KMS-11 (cell line): ENCODE measurements around the gene BFSP1.

Source experiments
- H2AFZ ChIP-seq: fragments of 200-600 bp; sonication (generic); 2 replicates; pipeline ENCODE4 v1.6.1; 2016; ENCODE audit warnings: antibody characterized with exemption, mixed run types, low read depth
- H3K27ac ChIP-seq: fragments of 200-600 bp; sonication (generic); 2 replicates; pipeline ENCODE4 v1.6.1; 2016; ENCODE audit warnings: mild to moderate bottlenecking, mixed run types
- H3K27me3 ChIP-seq: fragments of 200-600 bp; sonication (generic); 2 replicates; pipeline ENCODE4 v1.6.1; 2017; ENCODE audit warnings: mild to moderate bottlenecking, low read depth, mixed run types, moderate library complexity; ENCODE audit not compliant: insufficient read depth
- H3K36me3 ChIP-seq: fragments of 200-600 bp; sonication (generic); 2 replicates; pipeline ENCODE4 v1.6.1; 2017; ENCODE audit warnings: mild to moderate bottlenecking, mixed run types; ENCODE audit not compliant: insufficient read depth
- H3K4me1 ChIP-seq: fragments of 200-600 bp; sonication (generic); 2 replicates; pipeline ENCODE4 v1.6.1; 2016; ENCODE audit warnings: mild to moderate bottlenecking, low read depth, mixed run types; ENCODE audit not compliant: poor library complexity, severe bottlenecking
- H3K4me2 ChIP-seq: fragments of 200-600 bp; sonication (generic); 2 replicates; pipeline ENCODE4 v1.7.0; 2016; ENCODE audit warnings: mild to moderate bottlenecking, mixed run types
- H3K4me3 ChIP-seq: fragments of 200-600 bp; sonication (generic); IDR thresholded peaks from 2 replicates; pipeline ENCODE4 v1.6.1; 2017; ENCODE audit warnings: low read depth, low read length, mixed read lengths; ENCODE audit not compliant: insufficient read depth
- H3K79me2 ChIP-seq: fragments of 200-600 bp; sonication (generic); 2 replicates; pipeline ENCODE4 v1.6.1; 2016; ENCODE audit warnings: low read depth, mixed run types; ENCODE audit not compliant: insufficient read depth
- H3K9ac ChIP-seq: fragments of 200-600 bp; sonication (generic); 2 replicates; pipeline ENCODE4 v1.6.1; 2016; ENCODE audit warnings: mild to moderate bottlenecking, mixed run types
- H4K20me1 ChIP-seq: fragments of 200-600 bp; sonication (generic); 2 replicates; pipeline ENCODE4 v1.6.1; 2016; ENCODE audit warnings: mild to moderate bottlenecking, mixed run types; ENCODE audit not compliant: insufficient read depth
- CTCF ChIP-seq: fragments of 200-600 bp; sonication (generic); conservative IDR thresholded peaks from 2 replicates; pipeline ENCODE4 v1.6.1; 2017; ENCODE audit warnings: low read depth, mild to moderate bottlenecking, antibody characterized with exemption, low read length, moderate library complexity, mixed read lengths

BFSP1 gene

GRCh38 chr20:17538517-17539170, 7.5 kb upstream of the BFSP1 start:
- Histone ChIP-seq H3K4me1 (peaks cover 39% of the 10 kb centered on the region), H3K79me2 (no peaks in the 10 kb centered on the region), H3K4me2 (peak overlapping the region; percentile 62), H4K20me1 (no peaks in the 10 kb centered on the region), H3K4me3 (no peak overlapping the region), H3K36me3 (no peaks in the 10 kb centered on the region), H3K27ac (peak overlapping the region; percentile 13; the same call in 1 of the 2 replicates), H3K27me3 (no peaks in the 10 kb centered on the region), H3K9ac (no peak overlapping the region), H2AFZ (no peak overlapping the region)
- TF ChIP-seq CTCF: no peak

GRCh38 chr20:17537959-17538358, 6.8 kb upstream of the BFSP1 start:
- H2AFZ ChIP-seq: no peak overlapping the region

GRCh38 chr20:17536944-17537444, 5.8 kb upstream of the BFSP1 start:
- H3K79me2 ChIP-seq: no peaks in the 10 kb centered on the region
- peak overlapping the region; percentile 62; the same call in 1 of the 2 replicates for H3K4me2 ChIP-seq
- TF ChIP-seq CTCF: peak; percentile 74
- no peaks in the 10 kb centered on the region for H3K27me3 ChIP-seq
- H4K20me1 ChIP-seq: no peaks in the 10 kb centered on the region
- no peak overlapping the region; the same call in 1 of the 2 replicates for H3K9ac ChIP-seq
- H3K4me1 ChIP-seq: peaks cover 44% of the 10 kb centered on the region
- no peaks in the 10 kb centered on the region for H3K36me3 ChIP-seq
- H3K4me3 ChIP-seq: no peak overlapping the region
- peak overlapping the region; percentile 66; the same call in 1 of the 2 replicates for H2AFZ ChIP-seq
- H3K27ac ChIP-seq: no peak overlapping the region; the same call in 1 of the 2 replicates

More at GRCh38 chr20:17537959-17538358, 6.8 kb upstream of the BFSP1 start:
- Histone ChIP-seq H3K4me3 (no peak overlapping the region), H3K79me2 (no peaks in the 10 kb centered on the region), H3K4me2 (peak overlapping the region; percentile 62), H3K9ac (no peak overlapping the region), H3K36me3 (no peaks in the 10 kb centered on the region), H3K27ac (no peak overlapping the region), H4K20me1 (no peaks in the 10 kb centered on the region), H3K27me3 (no peaks in the 10 kb centered on the region), H3K4me1 (peaks cover 44% of the 10 kb centered on the region)
- TF ChIP-seq CTCF: no peak

GRCh38 chr20:17534077-17534476, 2.9 kb upstream of the BFSP1 start:
- Histone ChIP-seq H3K4me1 (peaks cover 43% of the 10 kb centered on the region), H3K9ac (no peak overlapping the region), H2AFZ (no peak overlapping the region), H3K4me2 (no peak overlapping the region; the same call in 1 of the 2 replicates), H4K20me1 (no peaks in the 10 kb centered on the region), H3K36me3 (no peaks in the 10 kb centered on the region), H3K27ac (no peak overlapping the region), H3K27me3 (no peaks in the 10 kb centered on the region), H3K79me2 (no peaks in the 10 kb centered on the region), H3K4me3 (no peak overlapping the region)
- no peak for TF ChIP-seq CTCF
